Upper lobe of right lung (tissue), 1 donor: Measurements from ENCODE around the gene LRWD1. TPM values are rescaled to one million over a fixed set of nuclear protein-coding genes. Genes with fewer than 3 reads are reported as not detected.
"Not testable (repeated sequence)": the region's sequence is repeated elsewhere in the genome, so short reads cannot be mapped to it uniquely, and the experiment has no call there.

ENCODE experiments used
- ATAC-seq: fragments of 200-7000 bp; cut with Tn5 transposase; one replicate; pipeline ENCODE4 v1.9.1; 2020; ENCODE audit warnings: mild to moderate bottlenecking, moderate library complexity
- DNase-seq: peaks from one replicate; pipeline ENCODE4 v3.0.0-alpha.2; 2020
- H3K27ac ChIP-seq: fragments of 200-600 bp; one replicate; pipeline ENCODE4 v1.8.0; 2022
- H3K27me3 ChIP-seq: fragments of 200-600 bp; one replicate; pipeline ENCODE4 v1.8.0; 2022; ENCODE audit warnings: mild to moderate bottlenecking
- H3K36me3 ChIP-seq: fragments of 200-600 bp; one replicate; pipeline ENCODE4 v1.8.0; 2022
- H3K4me1 ChIP-seq: fragments of 200-600 bp; one replicate; pipeline ENCODE4 v1.8.0; 2022
- H3K4me3 ChIP-seq: fragments of 200-600 bp; one replicate; pipeline ENCODE4 v1.8.0; 2022; ENCODE audit warnings: mild to moderate bottlenecking
- H3K9me3 ChIP-seq: fragments of 200-600 bp; one replicate; pipeline ENCODE4 v1.8.0; 2022
- CTCF ChIP-seq: fragments of 200-600 bp; IDR thresholded peaks from one replicate; pipeline ENCODE4 v1.8.0; 2022; ENCODE audit warnings: antibody characterized with exemption
- intact Hi-C: fragments of 100-400 bp; cut with DNase I; formaldehyde crosslinking; loops from one replicate; pipeline ENCODE4 v1.11.0; 2022
- total RNA-seq: library from RNA; stranded (reverse); fragmentation: NEBNext Ultra II Directional; extraction: Animal tissue kit (Norgen Biotek cat#: 25700); gene quantifications from one replicate; pipeline ENCODE4 v1.2.1, GENCODE V29; 2021
- donor health status: DM: no; HTN: yes; CAD: no; lungs with severe emphysema.

Gene LRWD1
- total RNA-seq, 1 donor from 2014 or later, result 15.7 TPM

GRCh38 chr7:102469972-102470825, 5.4 kb downstream of the LRWD1 start:
- peaks cover 17% of the 10 kb centered on the region for H3K36me3 ChIP-seq
- H3K9me3 ChIP-seq, result no peaks in the 10 kb centered on the region
- peaks cover 11% of the 10 kb centered on the region for H3K4me1 ChIP-seq
- no peak overlapping the region for H3K27ac ChIP-seq
- ATAC-seq (no peak), DNase-seq (no peak)
- H3K4me3 ChIP-seq, result no peak overlapping the region
- no peaks in the 10 kb centered on the region for H3K27me3 ChIP-seq
- intact Hi-C loops, result loop anchor here (10.0 kb wide), 1 partner anchor 55 kb away; no protein-coding TSS in a partner anchor
- TF ChIP-seq CTCF, result no peak

- intact Hi-C loops, result no loop called here
- DNase-seq, result no peak
- no peak for TF ChIP-seq CTCF
- Histone ChIP-seq H3K27me3 (no peaks in the 10 kb centered on the region), H3K27ac (no peak overlapping the region), H3K4me1 (no peaks in the 10 kb centered on the region), H3K4me3 (no peak overlapping the region), H3K9me3 (no peaks in the 10 kb centered on the region), H3K36me3 (peaks cover 22% of the 10 kb centered on the region)
- ATAC-seq, result no peak
Observed at GRCh38 chr7:102471791-102472125, 7.0 kb downstream of the LRWD1 start.

GRCh38 chr7:102472126-102473041, 7.6 kb downstream of the LRWD1 start:
- H3K27me3 ChIP-seq, result no peaks in the 10 kb centered on the region
- no peaks in the 10 kb centered on the region for H3K4me1 ChIP-seq
- no peaks in the 10 kb centered on the region for H3K9me3 ChIP-seq
- ATAC-seq, result no peak
- DNase-seq, result no peak
- TF ChIP-seq CTCF, result no peak
- H3K27ac ChIP-seq, result no peak overlapping the region
- H3K4me3 ChIP-seq, result no peak overlapping the region
- peaks cover 22% of the 10 kb centered on the region for H3K36me3 ChIP-seq
- intact Hi-C loops, result no loop called here

GRCh38 chr7:102473271-102473991, 8.6 kb downstream of the LRWD1 start:
- Histone ChIP-seq H3K36me3 (peaks cover 22% of the 10 kb centered on the region), H3K4me1 (peaks cover 4% of the 10 kb centered on the region), H3K27me3 (no peaks in the 10 kb centered on the region), H3K9me3 (no peaks in the 10 kb centered on the region), H3K27ac (no peak overlapping the region), H3K4me3 (no peak overlapping the region)
- ATAC-seq, result no peak
- no peak for TF ChIP-seq CTCF
- no peak for DNase-seq
- intact Hi-C loops, result no loop called here

- DNase-seq, ATAC-seq, H3K4me1 ChIP-seq, intact Hi-C loops, H3K27ac ChIP-seq, H3K9me3 ChIP-seq, H3K4me3 ChIP-seq, H3K27me3 ChIP-seq: not testable (repeated sequence)
- H3K36me3 ChIP-seq, result peaks cover 22% of the 10 kb centered on the region
Observed at GRCh38 chr7:102474116-102474515, 9.3 kb downstream of the LRWD1 start.

- H3K36me3 ChIP-seq, result peaks cover 22% of the 10 kb centered on the region
- DNase-seq, H3K27me3 ChIP-seq, H3K27ac ChIP-seq, H3K4me1 ChIP-seq, intact Hi-C loops, H3K9me3 ChIP-seq, H3K4me3 ChIP-seq, ATAC-seq: not testable (repeated sequence)
Observed at GRCh38 chr7:102474736-102475435, 10.1 kb downstream of the LRWD1 start.
